ENCODE results near the gene ZW10.
"Not testable (repeated sequence)": the region's sequence is repeated elsewhere in the genome, so short reads cannot be mapped to it uniquely, and the experiment has no call there.

Gene ZW10

GRCh38 chr11:113723787-113724186 lies 49.7 kb downstream of the ZW10 start:
- peaks cover 4% of the 10 kb centered on the region for H3K4me1 ChIP-seq (ENCODE audit: control insufficient read depth, insufficient read depth, low read length, unreplicated experiment)

GRCh38 chr11:113722934-113723333 lies 50.6 kb downstream of the ZW10 start:
- no peaks in the 10 kb centered on the region for H3K79me2 ChIP-seq (ENCODE audit: control insufficient read depth, insufficient read depth, low read length, unreplicated experiment)
- H3K4me1 ChIP-seq (ENCODE audit: control insufficient read depth, insufficient read depth, low read length, unreplicated experiment), result no peaks in the 10 kb centered on the region
- no peak overlapping the region for H3K27ac ChIP-seq (ENCODE audit: low read depth, low read length)
- H3K36me3 ChIP-seq (ENCODE audit: insufficient read depth, low read length), result no peaks in the 10 kb centered on the region
- H2AFZ ChIP-seq (ENCODE audit: low read length, unreplicated experiment), result no peak overlapping the region
- H3K27me3 ChIP-seq (ENCODE audit: insufficient read depth, low read length), result no peaks in the 10 kb centered on the region
- no peak overlapping the region for H3K4me3 ChIP-seq (ENCODE audit: low read depth, low read length)

More at GRCh38 chr11:113723787-113724186, 49.7 kb downstream of the ZW10 start:
- Histone ChIP-seq H2AFZ (ENCODE audit: low read length, unreplicated experiment) (no peak overlapping the region), H3K27ac (ENCODE audit: low read depth, low read length) (no peak overlapping the region), H3K4me3 (ENCODE audit: low read depth, low read length) (no peak overlapping the region), H3K27me3 (ENCODE audit: insufficient read depth, low read length) (no peaks in the 10 kb centered on the region), H3K79me2 (ENCODE audit: control insufficient read depth, insufficient read depth, low read length, unreplicated experiment) (no peaks in the 10 kb centered on the region), H3K36me3 (ENCODE audit: insufficient read depth, low read length) (no peaks in the 10 kb centered on the region)

- H3K4me1 ChIP-seq (ENCODE audit: control insufficient read depth, insufficient read depth, low read length, unreplicated experiment), result no peaks in the 10 kb centered on the region
- no peak overlapping the region for H2AFZ ChIP-seq (ENCODE audit: low read length, unreplicated experiment)
- no peak overlapping the region for H3K27ac ChIP-seq (ENCODE audit: low read depth, low read length)
- H3K36me3 ChIP-seq (ENCODE audit: insufficient read depth, low read length), result no peaks in the 10 kb centered on the region
- H3K4me3 ChIP-seq (ENCODE audit: low read depth, low read length), result no peak overlapping the region
- no peaks in the 10 kb centered on the region for H3K79me2 ChIP-seq (ENCODE audit: control insufficient read depth, insufficient read depth, low read length, unreplicated experiment)
- H3K27me3 ChIP-seq (ENCODE audit: insufficient read depth, low read length), result no peaks in the 10 kb centered on the region
Measured at GRCh38 chr11:113722221-113722620, 51.3 kb downstream of the ZW10 start.

DNA sequence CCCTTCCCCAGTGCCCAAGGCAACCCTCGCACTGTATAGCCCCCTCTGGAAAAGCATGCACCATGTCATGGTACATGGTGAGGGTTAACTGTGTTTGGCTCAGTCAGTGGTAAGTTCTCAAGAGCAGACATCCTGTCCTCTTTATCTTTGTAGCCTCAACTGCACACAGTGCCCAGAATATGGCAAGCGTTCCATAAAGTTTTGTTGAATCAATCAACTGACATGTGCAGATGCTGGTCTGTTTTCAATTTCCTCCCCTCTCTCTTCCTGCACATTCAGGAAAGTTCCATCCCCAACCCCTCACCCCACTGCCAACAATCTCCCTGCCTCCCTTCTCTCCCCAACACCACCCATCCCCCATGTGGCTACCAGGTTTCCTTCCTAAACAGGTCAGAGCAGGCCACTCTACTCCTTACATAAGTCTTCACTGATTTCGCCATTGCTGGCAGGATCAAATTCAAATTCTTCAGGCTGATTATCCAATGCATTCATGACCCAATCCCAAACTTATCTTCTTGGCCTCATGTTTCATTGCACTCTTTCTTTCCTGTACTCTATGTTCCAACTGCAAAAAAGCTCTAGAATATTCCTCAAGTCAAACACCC lies 51.9 kb downstream of the ZW10 start:
- Histone ChIP-seq H3K4me3 (ENCODE audit: low read depth, low read length) (no peak overlapping the region), H3K27ac (ENCODE audit: low read depth, low read length) (no peak overlapping the region), H3K79me2 (ENCODE audit: control insufficient read depth, insufficient read depth, low read length, unreplicated experiment) (no peaks in the 10 kb centered on the region), H3K36me3 (ENCODE audit: insufficient read depth, low read length) (no peaks in the 10 kb centered on the region), H3K27me3 (ENCODE audit: insufficient read depth, low read length) (no peaks in the 10 kb centered on the region), H3K4me1 (ENCODE audit: control insufficient read depth, insufficient read depth, low read length, unreplicated experiment) (no peaks in the 10 kb centered on the region), H2AFZ (ENCODE audit: low read length, unreplicated experiment) (no peak overlapping the region)

GRCh38 chr11:113720478-113720877 lies 53.0 kb downstream of the ZW10 start:
- not testable (repeated sequence) for H3K27ac ChIP-seq (ENCODE audit: low read depth, low read length); H3K4me1 ChIP-seq (ENCODE audit: control insufficient read depth, insufficient read depth, low read length, unreplicated experiment); H3K27me3 ChIP-seq (ENCODE audit: insufficient read depth, low read length); H3K79me2 ChIP-seq (ENCODE audit: control insufficient read depth, insufficient read depth, low read length, unreplicated experiment); H2AFZ ChIP-seq (ENCODE audit: low read length, unreplicated experiment); H3K36me3 ChIP-seq (ENCODE audit: insufficient read depth, low read length); H3K4me3 ChIP-seq (ENCODE audit: low read depth, low read length)

GRCh38 chr11:113715882-113716625 lies 57.4 kb downstream of the ZW10 start:
- H2AFZ ChIP-seq (ENCODE audit: low read length, unreplicated experiment), result no peak overlapping the region
- H3K79me2 ChIP-seq (ENCODE audit: control insufficient read depth, insufficient read depth, low read length, unreplicated experiment), result no peaks in the 10 kb centered on the region
- H3K4me3 ChIP-seq (ENCODE audit: low read depth, low read length), result no peak overlapping the region
- H3K27ac ChIP-seq (ENCODE audit: low read depth, low read length), result no peak overlapping the region
- H3K36me3 ChIP-seq (ENCODE audit: insufficient read depth, low read length), result no peaks in the 10 kb centered on the region
- H3K27me3 ChIP-seq (ENCODE audit: insufficient read depth, low read length), result no peaks in the 10 kb centered on the region
- H3K4me1 ChIP-seq (ENCODE audit: control insufficient read depth, insufficient read depth, low read length, unreplicated experiment), result no peaks in the 10 kb centered on the region

- Histone ChIP-seq H3K4me1 (ENCODE audit: control insufficient read depth, insufficient read depth, low read length, unreplicated experiment) (no peaks in the 10 kb centered on the region), H3K36me3 (ENCODE audit: insufficient read depth, low read length) (no peaks in the 10 kb centered on the region), H3K27ac (ENCODE audit: low read depth, low read length) (no peak overlapping the region), H3K27me3 (ENCODE audit: insufficient read depth, low read length) (no peaks in the 10 kb centered on the region), H3K4me3 (ENCODE audit: low read depth, low read length) (no peak overlapping the region), H2AFZ (ENCODE audit: low read length, unreplicated experiment) (no peak overlapping the region), H3K79me2 (ENCODE audit: control insufficient read depth, insufficient read depth, low read length, unreplicated experiment) (no peaks in the 10 kb centered on the region)
Measured at GRCh38 chr11:113715273-113715672, 58.2 kb downstream of the ZW10 start.

DNA sequence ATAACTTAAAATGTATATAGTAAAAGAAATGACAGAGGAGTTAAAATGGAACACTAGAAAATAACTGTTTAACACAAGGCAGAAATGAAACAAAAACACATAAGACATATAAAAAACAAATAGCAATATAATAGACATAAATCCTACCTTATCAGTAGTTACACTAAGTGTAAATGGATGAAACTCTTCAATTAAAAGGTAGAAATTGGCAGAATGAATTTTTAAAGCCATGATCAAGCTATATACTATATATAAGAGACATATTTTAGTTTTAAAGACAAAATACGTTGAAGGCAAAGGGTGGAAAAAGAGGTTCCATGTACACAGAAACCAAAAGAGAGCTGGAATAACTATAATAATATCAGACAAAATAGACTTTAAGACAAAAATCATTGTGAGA lies 62.5 kb downstream of the ZW10 start:
- H3K27me3 ChIP-seq (ENCODE audit: insufficient read depth, low read length), result no peaks in the 10 kb centered on the region
- H2AFZ ChIP-seq (ENCODE audit: low read length, unreplicated experiment), result no peak overlapping the region
- no peak overlapping the region for H3K27ac ChIP-seq (ENCODE audit: low read depth, low read length)

GRCh38 chr11:113705871-113706655 lies 67.4 kb downstream of the ZW10 start, which contains the start of gene TMPRSS5:
Gene TMPRSS5, minus strand, starts transcription at chr11:113706308. Its CDS starts 84 bp downstream, at chr11:113706224.
- Histone ChIP-seq H2AFZ (ENCODE audit: low read length, unreplicated experiment) (no peak within 1 kb of the TSS), H3K36me3 (ENCODE audit: insufficient read depth, low read length) (no peaks in the 10 kb centered on the region), H3K4me3 (ENCODE audit: low read depth, low read length) (no peak within 1 kb of the TSS), H3K27ac (ENCODE audit: low read depth, low read length) (no peak within 1 kb of the TSS), H3K4me1 (ENCODE audit: control insufficient read depth, insufficient read depth, low read length, unreplicated experiment) (no peaks in the 10 kb centered on the region), H3K27me3 (ENCODE audit: insufficient read depth, low read length) (no peaks in the 10 kb centered on the region), H3K79me2 (ENCODE audit: control insufficient read depth, insufficient read depth, low read length, unreplicated experiment) (no peaks in the 10 kb centered on the region)

More for the DNA sequence above, 62.5 kb downstream of the ZW10 start:
- no peaks in the 10 kb centered on the region for H3K36me3 ChIP-seq (ENCODE audit: insufficient read depth, low read length)
- H3K79me2 ChIP-seq (ENCODE audit: control insufficient read depth, insufficient read depth, low read length, unreplicated experiment), result no peaks in the 10 kb centered on the region
- H3K4me3 ChIP-seq (ENCODE audit: low read depth, low read length), result no peak overlapping the region
- H3K4me1 ChIP-seq (ENCODE audit: control insufficient read depth, insufficient read depth, low read length, unreplicated experiment), result no peaks in the 10 kb centered on the region

GRCh38 chr11:113703551-113703950 lies 69.9 kb downstream of the ZW10 start:
- H3K79me2 ChIP-seq (ENCODE audit: control insufficient read depth, insufficient read depth, low read length, unreplicated experiment); H3K27me3 ChIP-seq (ENCODE audit: insufficient read depth, low read length); H3K36me3 ChIP-seq (ENCODE audit: insufficient read depth, low read length); H3K4me1 ChIP-seq (ENCODE audit: control insufficient read depth, insufficient read depth, low read length, unreplicated experiment); H3K4me3 ChIP-seq (ENCODE audit: low read depth, low read length); H2AFZ ChIP-seq (ENCODE audit: low read length, unreplicated experiment); H3K27ac ChIP-seq (ENCODE audit: low read depth, low read length): not testable (repeated sequence)
